Measurements from ENCODE around the gene POLR1D. TPM values are rescaled to one million over a fixed set of nuclear protein-coding genes. Genes with fewer than 3 reads are reported as not detected.

The POLR1D gene
- total RNA-seq, 1 donor from 2014 or later, result 127 TPM

Other genes starting within 250 kb of the POLR1D start
- gene GTF3A, start 197.3 kb upstream of the POLR1D start, total RNA-seq, result 251 and 253 TPM in 2 replicates
- gene MTIF3, start 171.3 kb upstream of the POLR1D start, total RNA-seq, result 25.0 and 32.0 TPM in 2 replicates
- gene LNX2, start 1.4 kb upstream of the POLR1D start, total RNA-seq, result 5.2 and 5.4 TPM in 2 replicates
- not detected in 2 replicates for gene GSX1, start 170.6 kb downstream of the POLR1D start, total RNA-seq